ENCODE data around the gene TTC39C.
"Not testable (repeated sequence)": the region's sequence is repeated elsewhere in the genome, so short reads cannot be mapped to it uniquely, and the experiment has no call there.

TTC39C gene

GRCh38 chr18:24136967-24137373 lies 122.4 kb downstream of the TTC39C start:
- DNase-seq (ENCODE audit: low read depth in 2 of 2): no peak

- DNase-seq (ENCODE audit: low read depth in 2 of 2): no peak
These were observed 123.8 kb downstream of the TTC39C start for GRCh38 chr18:24138409-24138788.

GRCh38 chr18:24138789-24139616 lies 124.4 kb downstream of the TTC39C start, which contains the start of gene CABYR:
Gene CABYR, plus strand, starts transcription at chr18:24139062. Its CDS starts 4,053 bp downstream, at chr18:24143115.
- peak; percentile 80 to 81 for DNase-seq (ENCODE audit: low read depth in 2 of 2)

GRCh38 chr18:24140697-24141096 lies 126.1 kb downstream of the TTC39C start:
- no peak for DNase-seq (ENCODE audit: low read depth in 2 of 2)

- DNase-seq (ENCODE audit: low read depth in 2 of 2): no peak
These were observed 127.8 kb downstream of the TTC39C start for GRCh38 chr18:24142376-24142775.

GRCh38 chr18:24149591-24149990 lies 135.0 kb downstream of the TTC39C start:
- DNase-seq (ENCODE audit: low read depth in 2 of 2): not testable (repeated sequence)

GRCh38 chr18:24153397-24153796 lies 138.8 kb downstream of the TTC39C start:
- no peak for DNase-seq (ENCODE audit: low read depth in 2 of 2)

GRCh38 chr18:24157855-24158254 lies 143.3 kb downstream of the TTC39C start:
- DNase-seq (ENCODE audit: low read depth in 2 of 2): no peak

GRCh38 chr18:24160086-24160485 lies 145.5 kb downstream of the TTC39C start:
- DNase-seq (ENCODE audit: low read depth in 2 of 2): no peak

GRCh38 chr18:24161304-24161703 lies 146.8 kb downstream of the TTC39C start:
- DNase-seq (ENCODE audit: low read depth in 2 of 2): no peak

- no peak for DNase-seq (ENCODE audit: low read depth in 2 of 2)
These were observed 153.9 kb downstream of the TTC39C start for GRCh38 chr18:24168496-24168895.

- DNase-seq (ENCODE audit: low read depth in 2 of 2): no peak
These were observed 155.8 kb downstream of the TTC39C start for GRCh38 chr18:24170360-24170759.

- DNase-seq (ENCODE audit: low read depth in 2 of 2): no peak
These were observed 159.4 kb downstream of the TTC39C start for GRCh38 chr18:24173997-24174396.

GRCh38 chr18:24176727-24177416 lies 162.3 kb downstream of the TTC39C start:
- DNase-seq (ENCODE audit: low read depth in 2 of 2): peak; percentile 15 to 17

GRCh38 chr18:24177499-24178133 lies 163.1 kb downstream of the TTC39C start:
- DNase-seq (ENCODE audit: low read depth in 2 of 2): no peak

GRCh38 chr18:24180048-24180447 lies 165.5 kb downstream of the TTC39C start:
- no peak for DNase-seq (ENCODE audit: low read depth in 2 of 2)

GRCh38 chr18:24181806-24182205 lies 167.3 kb downstream of the TTC39C start:
- DNase-seq (ENCODE audit: low read depth in 2 of 2): peak; percentile 30 to 32

All from fibroblast of skin of left quadriceps (primary cell).